GM18508 (cell line): ENCODE results near the gene TLE2.
"Not testable (repeated sequence)": the region's sequence is repeated elsewhere in the genome, so short reads cannot be mapped to it uniquely, and the experiment has no call there.

ENCODE experiments used
- ATAC-seq: cut with Tn5 transposase; IDR thresholded peaks from one replicate; pipeline ENCODE4 v1.9.1; 2021; ENCODE audit warnings: moderate number of reproducible peaks; ENCODE audit not compliant: insufficient read depth, unreplicated experiment

Gene TLE2

GRCh38 chr19:3015126-3016057, 13.7 kb downstream of the TLE2 start:
- ATAC-seq: no peak

- no peak for ATAC-seq
Observed at GRCh38 chr19:3014135-3014534, 14.9 kb downstream of the TLE2 start.

GRCh38 chr19:3013263-3013725, 15.8 kb downstream of the TLE2 start:
- ATAC-seq: no peak

GRCh38 chr19:3012621-3013262, 16.3 kb downstream of the TLE2 start:
- ATAC-seq: no peak

- ATAC-seq: not testable (repeated sequence)
Observed at GRCh38 chr19:3012059-3012458, 17.0 kb downstream of the TLE2 start.

GRCh38 chr19:3010871-3011270, 18.2 kb downstream of the TLE2 start:
- ATAC-seq: no peak

GRCh38 chr19:3008994-3009393, 20.1 kb downstream of the TLE2 start:
- no peak for ATAC-seq

- no peak for ATAC-seq
Observed at GRCh38 chr19:3007975-3008374, 21.1 kb downstream of the TLE2 start.

GRCh38 chr19:3006075-3006767, 22.9 kb downstream of the TLE2 start:
- no peak for ATAC-seq

GRCh38 chr19:3005345-3005744, 23.7 kb downstream of the TLE2 start:
- no peak for ATAC-seq

GRCh38 chr19:3004522-3004921, 24.6 kb downstream of the TLE2 start:
- no peak for ATAC-seq

GRCh38 chr19:3003046-3003445, 26.0 kb downstream of the TLE2 start:
- ATAC-seq: no peak

GRCh38 chr19:3001235-3001800, 27.8 kb downstream of the TLE2 start:
- no peak for ATAC-seq

GRCh38 chr19:2998642-2999041, 30.4 kb downstream of the TLE2 start:
- ATAC-seq: no peak

GRCh38 chr19:2997720-2998119, 31.4 kb downstream of the TLE2 start:
- ATAC-seq: no peak

GRCh38 chr19:2994588-2995131, 34.4 kb downstream of the TLE2 start:
- no peak for ATAC-seq

GRCh38 chr19:2993579-2993978, 35.5 kb downstream of the TLE2 start:
- no peak for ATAC-seq

- ATAC-seq: no peak
Observed at GRCh38 chr19:2992958-2993357, 36.1 kb downstream of the TLE2 start.

GRCh38 chr19:2992333-2992732, 36.7 kb downstream of the TLE2 start:
- ATAC-seq: not testable (repeated sequence)

GRCh38 chr19:2989236-2989946, 39.7 kb downstream of the TLE2 start:
- ATAC-seq: no peak
